HG02623 (cell line): ENCODE data around the gene KLHL3.

ENCODE experiments used
- ATAC-seq: cut with Tn5 transposase; IDR thresholded peaks from one replicate; pipeline ENCODE4 v1.9.1; 2021; ENCODE audit warnings: moderate library complexity; ENCODE audit not compliant: unreplicated experiment

KLHL3 gene

GRCh38 chr5:137747848-137748247, 12.0 kb upstream of the KLHL3 start:
- ATAC-seq = no peak

- ATAC-seq = peak; percentile 46
Observed at GRCh38 chr5:137743031-137743640, 7.2 kb upstream of the KLHL3 start.

- no peak for ATAC-seq
Observed at GRCh38 chr5:137741718-137742117, 5.8 kb upstream of the KLHL3 start.

- ATAC-seq = no peak
Observed at GRCh38 chr5:137739737-137740136, 3.8 kb upstream of the KLHL3 start.

GRCh38 chr5:137738947-137739346, 3.1 kb upstream of the KLHL3 start:
- no peak for ATAC-seq

- ATAC-seq = no peak
Observed at GRCh38 chr5:137737349-137738131, 1.7 kb upstream of the KLHL3 start.

- no peak for ATAC-seq
Observed at GRCh38 chr5:137736496-137736895, 607 bp upstream of the KLHL3 start.

- peak; percentile 17 for ATAC-seq
Observed at GRCh38 chr5:137734962-137735554, 831 bp downstream of the KLHL3 start.

- ATAC-seq = no peak
Observed at GRCh38 chr5:137734331-137734730, 1.6 kb downstream of the KLHL3 start.

- ATAC-seq = no peak
Observed at GRCh38 chr5:137733922-137734321, 2.0 kb downstream of the KLHL3 start.

GRCh38 chr5:137733006-137733405, 2.9 kb downstream of the KLHL3 start:
- no peak for ATAC-seq

- no peak for ATAC-seq
Observed at GRCh38 chr5:137731176-137731575, 4.7 kb downstream of the KLHL3 start.

GRCh38 chr5:137730336-137730735, 5.6 kb downstream of the KLHL3 start:
- no peak for ATAC-seq

- ATAC-seq = no peak
Observed at GRCh38 chr5:137728048-137728447, 7.8 kb downstream of the KLHL3 start.

GRCh38 chr5:137727623-137728022, 8.3 kb downstream of the KLHL3 start:
- no peak for ATAC-seq

- ATAC-seq = no peak
Observed at GRCh38 chr5:137724251-137724650, 11.6 kb downstream of the KLHL3 start.

- no peak for ATAC-seq
Observed at GRCh38 chr5:137718611-137719010, 17.3 kb downstream of the KLHL3 start.

GRCh38 chr5:137716337-137716736, 19.6 kb downstream of the KLHL3 start:
- ATAC-seq = no peak

- ATAC-seq = no peak
Observed at GRCh38 chr5:137715456-137715855, 20.4 kb downstream of the KLHL3 start.

GRCh38 chr5:137714946-137715345, 20.9 kb downstream of the KLHL3 start:
- ATAC-seq = no peak

GRCh38 chr5:137714494-137714893, 21.4 kb downstream of the KLHL3 start:
- ATAC-seq = no peak

- no peak for ATAC-seq
Observed at GRCh38 chr5:137712139-137712667, 23.7 kb downstream of the KLHL3 start.
